Measurements from ENCODE around the gene ANGPTL8. TPM values are rescaled to one million over a fixed set of nuclear protein-coding genes. Genes with fewer than 3 reads are reported as not detected.

Gene ANGPTL8
- total RNA-seq, 1 experiment from 2014 or later, result not detected

GRCh38 chr19:11290256-11290655 lies 50.8 kb downstream of the ANGPTL8 start:
- Mint-ChIP-seq H3K4me1 (peaks cover 4% of the 10 kb centered on the region), H3K36me3 (no peaks in the 10 kb centered on the region), H3K9me3 (no peaks in the 10 kb centered on the region), H3K27ac (no peak overlapping the region), H3K27me3 (ENCODE audit: low read depth) (no peaks in the 10 kb centered on the region), H3K4me3 (no peak overlapping the region)
- TF ChIP-seq JUN (CRISPR knock-in tag; IDR thresholded peaks at IDR 0.05) (no peak), OVOL2 (CRISPR knock-in tag; IDR thresholded peaks at IDR 0.05; ENCODE audit: borderline replicate concordance) (no peak), ZSCAN18 (CRISPR knock-in tag; IDR thresholded peaks at IDR 0.05) (no peak), NFATC4 (CRISPR knock-in tag; IDR thresholded peaks at IDR 0.05) (no peak), NR2C2 (CRISPR knock-in tag; IDR thresholded peaks at IDR 0.05) (no peak), ZNF232 (CRISPR knock-in tag; IDR thresholded peaks at IDR 0.05) (no peak), TEAD1 (CRISPR knock-in tag; IDR thresholded peaks at IDR 0.05) (no peak), ATF3 (CRISPR knock-in tag; conservative IDR thresholded peaks at IDR 0.05) (no peak), MXD4 (CRISPR knock-in tag; IDR thresholded peaks at IDR 0.05; ENCODE audit: borderline replicate concordance) (no peak), CREB1 (CRISPR knock-in tag; IDR thresholded peaks at IDR 0.05) (no peak), NR1H2 (CRISPR knock-in tag; IDR thresholded peaks at IDR 0.05) (no peak)
- TF ChIP-seq, protein P1, sequence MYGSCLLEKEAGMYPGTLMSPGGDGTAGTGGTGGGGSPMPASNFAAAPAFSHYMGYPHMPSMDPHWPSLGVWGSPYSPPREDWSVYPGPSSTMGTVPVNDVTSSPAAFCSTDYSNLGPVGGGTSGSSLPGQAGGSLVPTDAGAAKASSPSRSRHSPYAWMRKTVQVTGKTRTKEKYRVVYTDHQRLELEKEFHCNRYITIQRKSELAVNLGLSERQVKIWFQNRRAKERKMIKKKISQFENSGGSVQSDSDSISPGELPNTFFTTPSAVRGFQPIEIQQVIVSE (CRISPR knock-in tag; IDR thresholded peaks at IDR 0.05; ENCODE audit: borderline replicate concordance), result no peak
- TF ChIP-seq, protein P2, sequence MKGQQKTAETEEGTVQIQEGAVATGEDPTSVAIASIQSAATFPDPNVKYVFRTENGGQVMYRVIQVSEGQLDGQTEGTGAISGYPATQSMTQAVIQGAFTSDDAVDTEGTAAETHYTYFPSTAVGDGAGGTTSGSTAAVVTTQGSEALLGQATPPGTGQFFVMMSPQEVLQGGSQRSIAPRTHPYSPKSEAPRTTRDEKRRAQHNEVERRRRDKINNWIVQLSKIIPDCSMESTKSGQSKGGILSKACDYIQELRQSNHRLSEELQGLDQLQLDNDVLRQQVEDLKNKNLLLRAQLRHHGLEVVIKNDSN (CRISPR knock-in tag; IDR thresholded peaks at IDR 0.05), result no peak
- TF ChIP-seq, protein P3, sequence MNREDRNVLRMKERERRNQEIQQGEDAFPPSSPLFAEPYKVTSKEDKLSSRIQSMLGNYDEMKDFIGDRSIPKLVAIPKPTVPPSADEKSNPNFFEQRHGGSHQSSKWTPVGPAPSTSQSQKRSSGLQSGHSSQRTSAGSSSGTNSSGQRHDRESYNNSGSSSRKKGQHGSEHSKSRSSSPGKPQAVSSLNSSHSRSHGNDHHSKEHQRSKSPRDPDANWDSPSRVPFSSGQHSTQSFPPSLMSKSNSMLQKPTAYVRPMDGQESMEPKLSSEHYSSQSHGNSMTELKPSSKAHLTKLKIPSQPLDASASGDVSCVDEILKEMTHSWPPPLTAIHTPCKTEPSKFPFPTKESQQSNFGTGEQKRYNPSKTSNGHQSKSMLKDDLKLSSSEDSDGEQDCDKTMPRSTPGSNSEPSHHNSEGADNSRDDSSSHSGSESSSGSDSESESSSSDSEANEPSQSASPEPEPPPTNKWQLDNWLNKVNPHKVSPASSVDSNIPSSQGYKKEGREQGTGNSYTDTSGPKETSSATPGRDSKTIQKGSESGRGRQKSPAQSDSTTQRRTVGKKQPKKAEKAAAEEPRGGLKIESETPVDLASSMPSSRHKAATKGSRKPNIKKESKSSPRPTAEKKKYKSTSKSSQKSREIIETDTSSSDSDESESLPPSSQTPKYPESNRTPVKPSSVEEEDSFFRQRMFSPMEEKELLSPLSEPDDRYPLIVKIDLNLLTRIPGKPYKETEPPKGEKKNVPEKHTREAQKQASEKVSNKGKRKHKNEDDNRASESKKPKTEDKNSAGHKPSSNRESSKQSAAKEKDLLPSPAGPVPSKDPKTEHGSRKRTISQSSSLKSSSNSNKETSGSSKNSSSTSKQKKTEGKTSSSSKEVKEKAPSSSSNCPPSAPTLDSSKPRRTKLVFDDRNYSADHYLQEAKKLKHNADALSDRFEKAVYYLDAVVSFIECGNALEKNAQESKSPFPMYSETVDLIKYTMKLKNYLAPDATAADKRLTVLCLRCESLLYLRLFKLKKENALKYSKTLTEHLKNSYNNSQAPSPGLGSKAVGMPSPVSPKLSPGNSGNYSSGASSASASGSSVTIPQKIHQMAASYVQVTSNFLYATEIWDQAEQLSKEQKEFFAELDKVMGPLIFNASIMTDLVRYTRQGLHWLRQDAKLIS (CRISPR knock-in tag; IDR thresholded peaks at IDR 0.05; ENCODE audit: borderline replicate concordance), result no peak
- ChIA-PET CTCF (interaction anchor here (0.5 to 1.5 kb wide), 7 partner anchors 11 to 432 kb away, joined by 3 to 4 read pairs (median 3); no protein-coding TSS in a partner anchor), POLR2A (interaction anchor here (0.6 kb wide), 1 partner anchor 198 kb away, joined by 3 read pairs; no protein-coding TSS in a partner anchor)
- ATAC-seq, result no peak
- no peak for DNase-seq (ENCODE audit: low spot score)

- ChIA-PET POLR2A (no interaction called here), CTCF (interaction anchor here (1.0 to 1.3 kb wide), 2 partner anchors 48 to 70 kb away, joined by 3 to 8 read pairs; no protein-coding TSS in a partner anchor)
- TF ChIP-seq, protein P4, sequence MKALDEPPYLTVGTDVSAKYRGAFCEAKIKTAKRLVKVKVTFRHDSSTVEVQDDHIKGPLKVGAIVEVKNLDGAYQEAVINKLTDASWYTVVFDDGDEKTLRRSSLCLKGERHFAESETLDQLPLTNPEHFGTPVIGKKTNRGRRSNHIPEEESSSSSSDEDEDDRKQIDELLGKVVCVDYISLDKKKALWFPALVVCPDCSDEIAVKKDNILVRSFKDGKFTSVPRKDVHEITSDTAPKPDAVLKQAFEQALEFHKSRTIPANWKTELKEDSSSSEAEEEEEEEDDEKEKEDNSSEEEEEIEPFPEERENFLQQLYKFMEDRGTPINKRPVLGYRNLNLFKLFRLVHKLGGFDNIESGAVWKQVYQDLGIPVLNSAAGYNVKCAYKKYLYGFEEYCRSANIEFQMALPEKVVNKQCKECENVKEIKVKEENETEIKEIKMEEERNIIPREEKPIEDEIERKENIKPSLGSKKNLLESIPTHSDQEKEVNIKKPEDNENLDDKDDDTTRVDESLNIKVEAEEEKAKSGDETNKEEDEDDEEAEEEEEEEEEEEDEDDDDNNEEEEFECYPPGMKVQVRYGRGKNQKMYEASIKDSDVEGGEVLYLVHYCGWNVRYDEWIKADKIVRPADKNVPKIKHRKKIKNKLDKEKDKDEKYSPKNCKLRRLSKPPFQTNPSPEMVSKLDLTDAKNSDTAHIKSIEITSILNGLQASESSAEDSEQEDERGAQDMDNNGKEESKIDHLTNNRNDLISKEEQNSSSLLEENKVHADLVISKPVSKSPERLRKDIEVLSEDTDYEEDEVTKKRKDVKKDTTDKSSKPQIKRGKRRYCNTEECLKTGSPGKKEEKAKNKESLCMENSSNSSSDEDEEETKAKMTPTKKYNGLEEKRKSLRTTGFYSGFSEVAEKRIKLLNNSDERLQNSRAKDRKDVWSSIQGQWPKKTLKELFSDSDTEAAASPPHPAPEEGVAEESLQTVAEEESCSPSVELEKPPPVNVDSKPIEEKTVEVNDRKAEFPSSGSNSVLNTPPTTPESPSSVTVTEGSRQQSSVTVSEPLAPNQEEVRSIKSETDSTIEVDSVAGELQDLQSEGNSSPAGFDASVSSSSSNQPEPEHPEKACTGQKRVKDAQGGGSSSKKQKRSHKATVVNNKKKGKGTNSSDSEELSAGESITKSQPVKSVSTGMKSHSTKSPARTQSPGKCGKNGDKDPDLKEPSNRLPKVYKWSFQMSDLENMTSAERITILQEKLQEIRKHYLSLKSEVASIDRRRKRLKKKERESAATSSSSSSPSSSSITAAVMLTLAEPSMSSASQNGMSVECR (CRISPR knock-in tag; IDR thresholded peaks at IDR 0.05; ENCODE audit: borderline replicate concordance), result no peak
- H3K4me1 Mint-ChIP-seq, result peaks cover 7% of the 10 kb centered on the region
- H3K27ac Mint-ChIP-seq, result no peak overlapping the region
- H3K4me3 Mint-ChIP-seq, result no peak overlapping the region
- no peaks in the 10 kb centered on the region for H3K9me3 Mint-ChIP-seq
- no peaks in the 10 kb centered on the region; the same call in 1 of the 2 replicates for H3K27me3 Mint-ChIP-seq (ENCODE audit: low read depth)
- no peak for ATAC-seq
- DNase-seq (ENCODE audit: low spot score), result no peak
- no peaks in the 10 kb centered on the region for H3K36me3 Mint-ChIP-seq
Measured at GRCh38 chr19:11291415-11291814, 52.0 kb downstream of the ANGPTL8 start.
